Motor neuron (in vitro differentiated cells): ENCODE measurements around the gene NACC1. TPM values are rescaled to one million over a fixed set of nuclear protein-coding genes. Genes with fewer than 3 reads are reported as not detected.

Experiments
- ATAC-seq, 8 experiments: fragments of 200-7000 bp; cut with Tn5 transposase; replicated peaks in 6 of 8; 2 replicates each; pipeline ENCODE4 v1.8.0; 2021; ENCODE audit warnings: mild to moderate bottlenecking in 8 of 8, moderate library complexity in 8 of 8
- H3K27ac ChIP-seq, 2 donors: fragments of 250-450 bp; sonication (Bioruptor Pico); 2 replicates each; pipeline ENCODE4 v1.9.0; 2021; ENCODE audit warnings: antibody characterized with exemption in 2 of 2, mild to moderate bottlenecking in 2 of 2, moderate library complexity in 1 of 2
- H3K4me1 ChIP-seq, 2 donors: fragments of 250-450 bp; sonication (Bioruptor Pico); replicated peaks in 1 of 2; 2 replicates each; pipeline ENCODE4 v1.6.1; 2021; ENCODE audit warnings: antibody characterized with exemption in 2 of 2, mild to moderate bottlenecking in 2 of 2, moderate library complexity in 1 of 2
- H3K4me3 ChIP-seq, 5 donors: fragments of 250-450 bp; sonication (Bioruptor Pico); 2 replicates each; pipeline ENCODE4 v1.9.0; 2021; ENCODE audit warnings: antibody characterized with exemption in 5 of 5, mild to moderate bottlenecking in 5 of 5, moderate library complexity in 4 of 5
- WGBS, 10 experiments: fragments of 450-650 bp; shearing (Covaris generic); methylation state at CpG; one replicate each; pipeline ENCODE4 v1.0.0; 2022; 5-methylcytosine and 5-hydroxymethylcytosine counted together
- in situ Hi-C, 9 experiments: fragments of 400-800 bp; cut with MboI; loops; one replicate each; pipeline ENCODE4 v1.15.0; 2021; ENCODE audit warnings: low sequenced_read_pairs in 9 of 9, low pct_unique_long_range_greater_than_20kb in 2 of 9; ENCODE audit not compliant: unreplicated experiment in 9 of 9
- total RNA-seq, 8 experiments: library from RNA; unstranded; fragments of 300-600 nt; gene quantifications; 2 replicates each; pipeline versions ENCODE4 v1.2.3 to v1.2.4, GENCODE V29; 2022

Gene NACC1
- total RNA-seq, 8 experiments from 2014 or later, result 9.7 to 56.8 (median 28.3) TPM

DNA sequence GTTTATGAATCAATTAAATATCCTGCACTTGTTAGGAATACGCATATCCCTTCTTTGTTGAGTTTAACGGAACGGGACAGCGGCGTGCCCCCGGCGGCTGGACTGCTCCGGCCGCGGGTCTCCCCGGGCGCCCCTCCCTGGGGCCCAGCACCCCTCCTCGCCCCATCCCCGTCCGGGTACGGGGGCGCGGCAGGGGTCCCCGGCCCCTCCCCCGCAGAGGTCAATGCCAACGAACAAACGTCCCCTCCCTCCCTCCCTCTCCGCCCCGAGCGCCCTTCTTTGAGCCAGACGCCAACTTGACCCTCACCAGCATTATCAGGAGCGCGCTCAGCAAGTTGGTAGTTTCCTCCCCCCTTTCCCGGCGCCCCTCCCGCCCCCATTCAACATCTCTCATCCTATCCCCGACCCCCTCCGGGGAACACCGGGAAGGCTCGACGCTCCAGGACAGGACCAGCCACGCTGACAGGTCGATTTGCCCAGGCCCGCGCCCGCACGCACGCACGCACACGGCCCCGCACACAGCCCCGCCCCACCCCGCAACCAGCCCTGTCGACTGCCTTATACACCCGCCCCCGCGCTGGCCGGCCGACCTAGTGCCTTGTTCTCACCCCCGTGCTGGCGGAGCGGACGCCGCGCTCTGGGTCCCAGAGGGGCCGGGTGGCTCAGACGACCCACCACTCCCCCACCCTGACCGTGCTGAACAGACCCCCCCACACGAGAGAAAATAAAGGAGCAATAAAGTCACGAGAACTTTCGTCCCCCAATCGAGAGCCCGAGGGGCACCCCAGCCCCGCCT, 20.4 kb upstream of the NACC1 start:
- in situ Hi-C loops, result loop anchor here (10.0 to 25.0 kb wide), 3 partner anchors 110 to 123 kb away; partner anchors contain the start of gene NFIX (in 2 of the 9)
- 0 to 81% (median 15%) methylated on average over 1 to 12 of the region's 69 CpGs; no CpG with 5 or more reads in 4 of the 10 experiments for WGBS, 10 experiments
- peaks cover 8 to 40% of the 10 kb centered on the region in 2 donors for H3K4me1 ChIP-seq
- ATAC-seq, result no peak
- H3K4me3 ChIP-seq, result no peak overlapping the region
- H3K27ac ChIP-seq, result no peak overlapping the region

DNA sequence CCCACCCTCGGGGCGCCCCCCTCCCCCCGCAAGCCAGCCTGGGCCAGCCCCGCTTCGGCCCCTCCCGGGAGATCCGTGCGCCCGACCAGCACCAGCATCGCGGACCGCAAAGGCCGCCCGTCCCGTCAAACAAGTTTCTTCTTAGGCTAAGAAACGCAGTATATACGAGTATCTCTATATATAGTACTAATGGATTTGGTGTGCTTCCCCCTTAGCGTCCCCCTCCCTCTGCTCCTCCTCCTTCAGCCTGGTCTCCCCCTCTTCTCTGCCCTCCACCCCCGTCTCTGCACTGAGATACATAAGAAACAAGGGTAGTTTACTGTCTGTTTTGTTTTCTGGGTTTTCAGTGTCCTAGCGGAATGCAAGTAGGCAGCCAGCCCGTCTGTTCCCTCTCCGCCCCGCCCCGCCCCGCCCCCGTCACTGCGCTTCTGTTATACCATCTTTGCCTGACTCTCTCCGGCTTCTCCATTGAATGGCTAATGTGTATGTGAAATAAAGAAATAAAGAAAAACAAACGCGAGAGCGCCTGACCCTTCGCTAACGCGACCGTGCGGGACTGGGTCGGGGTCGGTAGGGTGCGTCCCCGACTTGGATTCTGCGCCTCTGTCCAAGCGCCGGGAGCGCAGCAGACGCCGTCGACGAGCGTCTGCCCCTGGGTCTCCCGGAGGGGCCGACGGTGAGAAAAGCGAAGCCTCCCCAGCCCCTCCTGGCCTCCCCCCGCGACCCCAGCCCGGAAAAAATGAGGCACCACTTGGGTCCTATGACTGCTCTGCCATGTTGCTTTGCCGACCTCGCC, 19.6 kb upstream of the NACC1 start:
- in situ Hi-C loops, result loop anchor here (10.0 to 25.0 kb wide), 3 partner anchors 111 to 124 kb away; partner anchors contain the start of gene NFIX (in 2 of the 9)
- Histone ChIP-seq H3K4me1 (peaks cover 8 to 35% of the 10 kb centered on the region in 2 donors), H3K4me3 (no peak overlapping the region), H3K27ac (no peak overlapping the region)
- peak in 1 of 8 experiments; percentile 1 for ATAC-seq
- 0 to 8% methylated on average over 3 to 5 of the region's 58 CpGs; no CpG with 5 or more reads in 8 of the 10 experiments for WGBS, 10 experiments

- WGBS, 10 experiments, result 0 to 50% (median 3%) methylated on average over 2 to 13 of the region's 77 CpGs; no CpG with 5 or more reads in 6 of the 10 experiments
- peak in 2 of 8 experiments; percentile 2 to 11 for ATAC-seq
- no peak overlapping the region for H3K4me3 ChIP-seq
- peaks cover 8 to 29% of the 10 kb centered on the region in 2 donors for H3K4me1 ChIP-seq
- no peak overlapping the region for H3K27ac ChIP-seq
- in situ Hi-C loops, result loop anchor here (10.0 to 25.0 kb wide), 3 partner anchors 112 to 125 kb away; partner anchors contain the start of gene NFIX (in 2 of the 9)
Measured at GRCh38 chr19:13099073-13099999, 18.7 kb upstream of the NACC1 start.

GRCh38 chr19:13100031-13100588, 18.0 kb upstream of the NACC1 start:
- whole genome bisulfite sequencing, 10 experiments, result 62 to 100% (median 80%) methylated on average over 1 to 6 of the region's 12 CpGs; no CpG with 5 or more reads in 6 of the 10 experiments
- H3K4me1 ChIP-seq, result peaks cover 6 to 21% of the 10 kb centered on the region in 2 donors
- H3K27ac ChIP-seq, result no peak overlapping the region
- in situ Hi-C loops, result no loop called here
- no peak for ATAC-seq
- no peak overlapping the region for H3K4me3 ChIP-seq

DNA sequence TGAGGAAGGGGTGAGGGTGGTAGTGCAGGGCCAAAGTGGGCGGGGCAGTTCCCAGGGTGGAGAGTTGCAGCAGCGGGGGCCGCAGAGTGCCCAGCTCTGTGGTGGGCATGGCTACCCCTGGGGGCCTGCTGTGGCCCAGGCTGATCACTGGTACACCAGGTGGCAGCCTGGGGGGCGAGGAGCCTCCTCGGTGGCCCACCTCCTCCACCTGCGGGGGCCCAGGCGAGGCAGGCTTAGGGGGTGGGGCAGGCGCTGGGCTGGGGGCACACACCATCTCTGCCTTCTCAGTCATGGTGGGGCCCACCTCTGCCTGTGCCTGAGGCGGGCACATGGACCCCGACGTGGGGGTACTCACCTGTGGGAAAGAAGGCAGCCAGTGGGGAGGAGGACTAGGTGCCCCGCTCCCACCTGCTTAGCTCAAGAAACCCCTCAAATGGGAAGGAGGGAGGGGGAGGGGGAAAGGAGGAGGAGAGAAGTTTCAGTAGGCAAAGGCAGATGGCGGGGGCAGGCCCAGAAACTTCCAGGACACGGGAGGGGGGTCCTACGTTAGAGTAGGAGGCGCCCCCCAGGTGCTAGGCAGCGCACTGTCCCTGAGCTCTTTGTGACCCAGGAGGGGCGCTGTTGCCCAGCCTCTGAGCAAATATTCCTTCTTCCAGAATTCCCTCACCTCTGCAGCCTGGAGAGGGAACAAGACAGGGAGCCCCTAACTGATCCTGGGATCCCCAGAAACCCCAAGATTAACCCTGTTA, 17.0 kb upstream of the NACC1 start:
- WGBS, 10 experiments, result 68% methylated on average over 3 of the region's 18 CpGs; no CpG with 5 or more reads in 9 of the 10 experiments
- Histone ChIP-seq H3K4me1 (peaks cover 3 to 12% of the 10 kb centered on the region in 2 donors), H3K27ac (no peak overlapping the region), H3K4me3 (no peak overlapping the region)
- in situ Hi-C loops, result no loop called here
- ATAC-seq, result no peak

DNA sequence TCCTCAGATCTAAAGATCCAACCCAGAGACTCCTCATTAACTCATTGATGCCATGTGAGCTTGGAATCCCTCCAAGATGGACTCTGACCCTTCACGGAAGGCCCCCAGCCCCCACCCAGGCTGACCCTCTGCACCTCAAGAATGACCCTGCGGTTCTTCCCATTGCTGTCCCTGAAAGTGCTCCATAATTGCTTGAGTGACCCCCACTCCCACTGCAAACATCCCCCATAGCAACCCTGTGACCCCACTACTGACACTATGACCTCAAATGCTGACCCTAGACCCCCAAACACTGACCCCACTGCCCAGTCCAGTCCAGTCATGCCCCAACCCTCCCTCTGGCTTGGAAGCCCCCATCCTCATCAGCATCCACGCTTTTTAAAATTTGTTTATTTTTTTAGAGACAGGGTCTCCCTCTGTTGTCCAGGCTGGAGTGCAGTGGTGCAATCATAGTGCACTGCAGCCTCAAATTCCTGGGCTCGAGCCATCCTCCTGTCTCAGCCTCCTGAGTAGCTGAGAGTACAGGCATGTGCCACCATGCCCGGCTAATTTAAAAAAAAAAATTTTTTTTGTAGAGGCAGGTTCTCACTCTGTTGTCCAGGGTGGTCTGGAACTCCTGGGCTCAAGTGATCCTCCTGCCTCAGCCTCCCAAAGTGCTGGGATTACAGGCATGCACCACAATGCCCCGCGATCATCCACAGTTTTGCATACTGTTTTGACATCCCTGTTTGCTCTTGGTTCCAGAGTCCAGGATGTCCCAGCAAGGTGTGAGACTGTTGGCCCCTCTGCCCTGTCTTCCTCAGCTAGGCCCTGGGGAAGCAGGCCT, 16.3 kb upstream of the NACC1 start:
- no peak overlapping the region for H3K27ac ChIP-seq
- in situ Hi-C loops, result no loop called here
- 60 to 100% (median 87%) methylated on average over 1 to 5 of the region's 7 CpGs; no CpG with 5 or more reads in 4 of the 10 experiments for WGBS, 10 experiments
- no peak for ATAC-seq
- no peak overlapping the region for H3K4me3 ChIP-seq
- peaks cover 0 to 5% of the 10 kb centered on the region in 2 donors for H3K4me1 ChIP-seq

DNA sequence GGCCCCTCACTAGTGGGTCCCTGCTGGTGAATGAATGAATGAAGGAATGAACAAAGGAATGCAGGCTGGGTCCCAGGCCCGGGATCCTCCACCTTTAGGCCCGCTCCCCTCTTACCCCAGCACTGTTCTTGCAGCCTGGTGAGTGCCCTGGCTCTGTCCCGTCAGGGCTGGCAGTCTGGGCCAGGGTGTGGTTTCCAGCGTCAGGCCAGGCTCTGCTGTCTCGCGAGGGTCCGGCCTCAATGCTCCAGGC, 15.7 kb upstream of the NACC1 start:
- ATAC-seq, result peak in 6 of 8 experiments; percentile 7 to 72 (median 52)
- in situ Hi-C loops, result no loop called here
- Histone ChIP-seq H3K4me1 (peaks cover 0 to 5% of the 10 kb centered on the region in 2 donors), H3K4me3 (no peak overlapping the region), H3K27ac (no peak overlapping the region)
- 40 to 73% (median 51%) methylated on average over 1 to 3 of the region's 7 CpGs; no CpG with 5 or more reads in 7 of the 10 experiments for WGBS, 10 experiments

DNA sequence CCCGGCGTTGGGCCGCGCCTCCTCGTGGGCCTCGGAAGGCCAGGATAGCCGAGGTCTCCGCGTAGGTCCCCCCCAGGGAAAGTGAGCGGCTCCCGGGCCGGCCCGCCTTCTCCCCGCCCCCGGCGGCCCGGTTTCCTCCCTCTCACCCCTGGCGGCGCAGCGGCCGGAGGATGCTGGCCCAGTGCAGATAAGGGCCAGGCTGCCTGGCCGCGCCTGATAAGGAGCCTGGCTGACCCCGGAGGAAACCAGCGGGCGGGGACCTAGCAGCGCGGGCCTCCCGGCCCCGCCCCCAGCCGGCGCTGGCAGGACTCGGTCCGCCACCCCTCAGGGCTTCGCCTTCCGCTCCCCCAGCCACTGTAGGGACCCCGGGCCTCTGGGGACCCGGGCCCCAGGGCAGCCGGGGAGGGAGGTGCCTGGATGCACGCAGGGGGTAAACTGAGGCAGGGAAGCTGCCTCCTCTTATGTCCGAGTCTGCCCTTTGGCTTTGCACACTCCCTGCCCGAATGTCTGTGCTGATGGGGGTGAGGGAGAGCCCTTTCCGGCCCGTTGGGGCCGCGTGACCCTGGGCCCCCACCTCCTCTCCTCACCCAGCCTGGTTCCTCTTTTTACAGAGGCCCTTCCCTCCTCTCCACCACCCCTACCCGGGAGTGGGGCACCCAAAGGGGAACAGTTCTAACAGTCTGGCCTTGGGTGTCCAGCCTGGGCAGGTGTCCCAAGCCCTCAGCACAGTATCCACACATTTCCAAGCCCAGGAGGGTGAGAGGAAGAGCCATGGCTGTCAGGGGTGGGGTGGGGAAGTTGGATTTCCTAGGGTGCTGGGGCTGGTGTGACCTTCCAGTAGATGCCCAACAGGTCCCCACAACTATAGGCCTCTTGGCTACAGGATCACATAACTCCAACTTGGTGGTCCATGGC, 15.1 kb upstream of the NACC1 start, which contains the start of gene LYL1:
Gene LYL1 (minus strand): TSS at position 193 of the 915 bp plus-strand sequence. CDS start 1,687 bp downstream, outside the sequence.
- Histone ChIP-seq H3K4me1 (peaks cover 0 to 5% of the 10 kb centered on the region in 2 donors), H3K4me3 (no peak within 1 kb of the TSS), H3K27ac (no peak within 1 kb of the TSS)
- WGBS, 10 experiments, result no CpG with 5 or more reads among the region's 47 CpGs
- ATAC-seq, result peak; percentile 15 to 68 (median 56)
- in situ Hi-C loops, result no loop called here

GRCh38 chr19:13103581-13104359, 14.3 kb upstream of the NACC1 start:
- ATAC-seq, result no peak
- in situ Hi-C loops, result no loop called here
- Histone ChIP-seq H3K4me3 (no peak overlapping the region), H3K27ac (no peak overlapping the region), H3K4me1 (peaks cover 0 to 5% of the 10 kb centered on the region in 2 donors)
- 64 to 100% (median 94%) methylated on average over 1 to 5 of the region's 13 CpGs; no CpG with 5 or more reads in 6 of the 10 experiments for WGBS, 10 experiments
